Lung (tissue), 12 donors: ENCODE measurements around the gene CDC37L1. TPM values are rescaled to one million over a fixed set of nuclear protein-coding genes. Genes with fewer than 3 reads are reported as not detected.

Source experiments
- ATAC-seq: fragments of 200-7000 bp; cut with Tn5 transposase; one replicate; pipeline ENCODE4 v1.9.1; 2020; ENCODE audit warnings: moderate number of reproducible peaks; ENCODE audit not compliant: insufficient read depth, low FRiP score
- DNase-seq, 3 donors: peaks; one replicate each; pipeline ENCODE4 v3.0.0-alpha.2; 2013 to 2017
- H3K27ac ChIP-seq, 2 donors: one replicate each; pipeline ENCODE4 v1.5.1; 2013; ENCODE audit warnings: mild to moderate bottlenecking in 2 of 2, moderate library complexity in 2 of 2, control low read depth in 1 of 2, inconsistent platforms in 1 of 2, low read depth in 1 of 2, low read length in 1 of 2
- H3K27me3 ChIP-seq, 3 donors: one replicate each; pipeline ENCODE4 v1.5.1; 2013; ENCODE audit warnings: low read length in 2 of 3; ENCODE audit not compliant: control insufficient read depth in 3 of 3, insufficient read depth in 3 of 3
- H3K36me3 ChIP-seq, 4 donors: one replicate each; pipeline ENCODE4 v1.5.1; 2013; ENCODE audit warnings: low read length in 4 of 4, mild to moderate bottlenecking in 1 of 4, moderate library complexity in 1 of 4; ENCODE audit not compliant: control insufficient read depth in 4 of 4, insufficient read depth in 4 of 4
- H3K4me1 ChIP-seq, 5 donors: one replicate each; pipeline ENCODE4 v1.5.1; 2013; ENCODE audit warnings: low read length in 5 of 5, mild to moderate bottlenecking in 2 of 5, moderate library complexity in 1 of 5; ENCODE audit not compliant: control insufficient read depth in 5 of 5, insufficient read depth in 5 of 5
- H3K4me3 ChIP-seq: one replicate; pipeline ENCODE4 v1.5.1; 2013; ENCODE audit warnings: mild to moderate bottlenecking, control low read depth, moderate library complexity
- H3K9ac ChIP-seq, 2 donors: one replicate each; pipeline ENCODE4 v1.5.1; 2013; ENCODE audit warnings: low read length in 2 of 2, control low read depth in 1 of 2; ENCODE audit not compliant: insufficient read depth in 1 of 2
- H3K9me3 ChIP-seq, 4 donors: one replicate each; pipeline ENCODE4 v1.5.1; 2013; ENCODE audit warnings: low read length in 3 of 4, mild to moderate bottlenecking in 1 of 4, moderate library complexity in 1 of 4; ENCODE audit not compliant: control insufficient read depth in 4 of 4, insufficient read depth in 3 of 4
- CTCF ChIP-seq: IDR thresholded peaks from 2 replicates; pipeline ENCODE4 v1.5.1; 2012; ENCODE audit warnings: mild to moderate bottlenecking; ENCODE audit errors: control extremely low read depth, extremely low read depth
- WGBS, 2 donors: extraction: QIAGEN DNeasy Blood & Tissue Kit; methylation state at CpG; one replicate each; pipeline ENCODE4 v1.1.7; 2013; 5-methylcytosine and 5-hydroxymethylcytosine counted together
- polyA plus RNA-seq, 2 donors: library from polyadenylated mRNA; stranded (reverse); fragments of 200-250 nt; gene quantifications; one replicate each; pipeline ENCODE4 v1.2.1, GENCODE V29; 2013
- total RNA-seq, 2 donors: library from RNA; depleted of rRNA in 1 of 2; stranded (reverse); fragments of >200 nt in 1 of 2; gene quantifications; one replicate each; pipeline ENCODE4 v1.2.1, GENCODE V29; 2014 to 2021
- donor health status: control.
- donor health status: control.
- donor health status: Bipolar disorder and iron deficiency.
- donor health status: healthy.
- donor health status: DM: yes; HTN: yes; CAD: no.

Gene CDC37L1
- total and polyA plus RNA-seq, 4 donors: 9.3 to 30.7 (median 14.1) TPM

- Histone ChIP-seq H3K4me3 (no peak overlapping the region), H3K36me3 (peaks cover 4 to 14% (median 9%) of the 10 kb centered on the region in 4 donors), H3K9me3 (no peaks in the 10 kb centered on the region), H3K27ac (peak overlapping the region in 1 of 2 donors; percentile 29), H3K4me1 (peaks cover 0 to 20% (median 9%) of the 10 kb centered on the region in 5 donors), H3K27me3 (no peaks in the 10 kb centered on the region), H3K9ac (no peak overlapping the region)
- no peak for ATAC-seq
- TF ChIP-seq CTCF: no peak
- 89 to 94% methylated on average over 4 of the region's 4 CpGs for WGBS, 2 donors
- no peak for DNase-seq
Measured at GRCh38 chr9:4684820-4685219, 5.5 kb downstream of the CDC37L1 start.

DNA sequence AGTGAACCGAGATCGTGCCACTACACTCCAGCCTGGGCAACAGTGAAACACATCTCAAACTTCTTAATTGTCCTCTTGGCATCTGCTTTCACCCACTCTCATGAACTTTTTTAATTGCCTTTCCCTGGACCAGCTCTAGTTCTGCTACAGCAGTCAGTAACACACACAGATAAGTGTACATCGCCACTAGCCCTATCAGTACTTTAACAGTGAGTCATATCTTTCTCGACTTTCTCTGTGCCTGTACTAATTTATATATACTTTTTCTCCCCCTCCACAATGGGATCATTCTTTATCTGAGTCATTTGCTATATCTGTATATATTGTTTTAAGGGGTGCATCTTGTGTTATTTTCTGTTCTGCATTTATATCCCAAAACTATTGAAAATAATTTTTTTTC is 6.7 kb downstream of the CDC37L1 start:
- WGBS, 2 donors: 87 to 94% methylated on average over 4 of the region's 4 CpGs
- H3K36me3 ChIP-seq: peaks cover 6 to 18% (median 13%) of the 10 kb centered on the region in 4 donors
- no peak overlapping the region for H3K9ac ChIP-seq

DNA sequence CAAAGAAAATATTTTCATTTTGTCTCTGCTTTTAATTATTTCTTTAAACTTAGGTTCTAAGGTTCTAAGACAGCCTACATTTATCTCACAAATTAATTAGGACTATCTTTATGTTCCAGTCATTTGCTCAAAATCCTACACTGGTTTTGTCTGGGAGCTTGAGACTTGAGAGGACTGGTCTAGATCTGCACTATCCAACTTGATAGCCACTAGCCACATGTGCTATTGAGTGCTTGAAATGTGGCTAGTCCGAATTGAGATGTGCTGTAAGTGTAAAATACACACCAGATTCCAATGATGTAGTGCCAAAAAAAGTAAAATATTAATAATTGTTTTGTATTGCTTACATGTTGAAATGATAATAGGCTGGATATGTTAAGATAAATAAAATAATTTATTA is 7.2 kb downstream of the CDC37L1 start:
- Histone ChIP-seq H3K4me1 (peaks cover 0 to 23% (median 4%) of the 10 kb centered on the region in 5 donors), H3K4me3 (no peak overlapping the region), H3K27me3 (no peaks in the 10 kb centered on the region), H3K9me3 (no peaks in the 10 kb centered on the region), H3K9ac (no peak overlapping the region), H3K36me3 (peaks cover 6 to 21% (median 14%) of the 10 kb centered on the region in 4 donors), H3K27ac (peak overlapping the region in 1 of 2 donors; percentile 66)
- 55 to 75% methylated on average over 1 of the region's 1 CpG for WGBS, 2 donors
- no peak for TF ChIP-seq CTCF
- no peak for DNase-seq
- no peak for ATAC-seq

More for the DNA sequence above, 6.7 kb downstream of the CDC37L1 start:
- Histone ChIP-seq H3K4me1 (peaks cover 0 to 21% (median 4%) of the 10 kb centered on the region in 5 donors), H3K27me3 (no peaks in the 10 kb centered on the region), H3K9me3 (no peaks in the 10 kb centered on the region), H3K4me3 (no peak overlapping the region), H3K27ac (peak overlapping the region in 1 of 2 donors; percentile 43)
- no peak for TF ChIP-seq CTCF
- DNase-seq: no peak
- ATAC-seq: no peak

DNA sequence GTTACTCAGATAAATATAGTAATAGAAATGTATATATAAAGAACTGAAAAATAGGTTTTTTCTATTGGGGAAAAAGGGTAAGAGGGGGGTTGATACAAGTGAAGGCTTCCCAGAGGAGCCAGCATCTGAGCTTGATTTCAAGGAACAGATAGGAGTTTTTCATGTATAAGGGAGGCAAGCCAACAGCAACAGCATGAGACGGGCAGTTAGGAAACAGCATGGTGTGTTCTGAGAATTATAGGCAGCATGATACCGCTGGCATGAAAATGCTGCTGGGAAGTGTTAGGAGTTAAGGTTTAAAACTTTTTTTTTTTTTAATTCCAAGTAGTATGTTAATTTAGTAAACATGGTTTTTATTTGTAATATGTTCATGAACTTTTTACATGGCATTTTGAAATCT is 9.7 kb downstream of the CDC37L1 start:
- no peak overlapping the region for H3K9ac ChIP-seq
- TF ChIP-seq CTCF: no peak
- H3K9me3 ChIP-seq: no peaks in the 10 kb centered on the region
- H3K27ac ChIP-seq: no peak overlapping the region
- peaks cover 0 to 17% (median 4%) of the 10 kb centered on the region in 5 donors for H3K4me1 ChIP-seq
- peaks cover 6 to 23% (median 14%) of the 10 kb centered on the region in 4 donors for H3K36me3 ChIP-seq
- no peak for DNase-seq
- no peak for ATAC-seq
- H3K4me3 ChIP-seq: no peak overlapping the region
- WGBS, 2 donors: 75 to 87% methylated on average over 2 of the region's 2 CpGs
- H3K27me3 ChIP-seq: no peaks in the 10 kb centered on the region
